ENCODE data around the gene ADRM1. TPM values are rescaled to one million over a fixed set of nuclear protein-coding genes. Genes with fewer than 3 reads are reported as not detected.

Gene ADRM1
- total and polyA plus RNA-seq, 2 of the 4 experiments (the other 2 are of a cell fraction): 103 to 149 TPM

DNA sequence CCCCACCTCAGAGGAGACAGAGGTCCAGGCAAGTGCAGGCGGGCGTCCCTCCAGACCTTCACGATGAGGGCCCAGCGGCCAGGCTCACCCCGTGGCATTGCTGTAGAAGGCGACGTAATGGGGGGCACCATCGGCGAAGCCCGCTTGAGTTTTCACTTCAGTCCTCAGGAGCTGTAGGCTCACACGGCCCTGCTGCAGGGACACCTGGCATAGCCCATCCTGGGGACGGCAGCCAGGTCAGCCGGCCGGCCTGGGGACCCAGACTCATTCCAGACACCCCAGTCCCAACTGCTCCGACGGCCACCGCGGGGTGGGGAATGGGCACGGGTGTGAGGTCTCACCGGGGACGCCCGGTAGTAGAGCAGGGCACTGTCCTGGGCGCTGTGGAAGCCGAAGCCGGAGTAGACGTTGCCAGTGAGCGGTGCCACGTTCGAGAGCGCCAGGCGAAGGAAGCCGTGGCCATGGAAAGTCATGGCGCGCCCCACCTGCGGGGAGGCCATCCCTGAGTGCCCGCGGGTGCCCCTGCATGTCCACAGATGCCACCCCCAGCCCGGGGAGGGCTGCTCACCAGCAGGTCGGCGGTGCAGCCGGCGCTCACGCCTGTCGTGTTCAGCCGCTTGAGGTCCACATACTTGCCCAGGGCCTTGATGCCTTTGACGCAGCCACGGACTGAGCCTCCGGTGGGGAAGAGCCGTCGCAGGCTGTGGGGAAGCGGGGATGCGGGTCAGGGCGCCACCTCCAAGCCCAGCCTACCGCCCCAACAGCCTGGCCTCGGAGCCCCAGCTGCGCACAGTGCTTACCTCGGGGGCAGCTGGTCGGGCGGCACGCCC lies 9.2 kb downstream of the ADRM1 start:
- Histone ChIP-seq H3K36me3 (ENCODE audit: control insufficient read depth, insufficient read depth, low read length) (peaks cover 62% of the 10 kb centered on the region), H3K14ac (replicated peaks; ENCODE audit: low read depth, low read length) (no peak overlapping the region), H2AFZ (replicated peaks; ENCODE audit: low read length, poor library complexity) (no peak overlapping the region), H3K27me3 (ENCODE audit: control insufficient read depth, insufficient read depth, low read length) (no peaks in the 10 kb centered on the region), H2BK15ac (ENCODE audit: low read depth, low read length) (no peak overlapping the region), H3K4me1 (ENCODE audit: control insufficient read depth, insufficient read depth, low read length) (no peaks in the 10 kb centered on the region), H4K8ac (ENCODE audit: low read depth in 2 of 2, low read length in 2 of 2) (no peak overlapping the region), H4K5ac (ENCODE audit: low read depth, low read length) (no peak overlapping the region), H2BK120ac (ENCODE audit: low read depth, low read length) (no peak overlapping the region), H3K4me3 (ENCODE audit: insufficient read depth, low read depth, low read length) (no peak overlapping the region), H2BK20ac (ENCODE audit: low read depth, low read length) (no peak overlapping the region), H3K4me2 (ENCODE audit: low read depth, low read length) (no peak overlapping the region), H2AK5ac (ENCODE audit: low read depth, low read length) (no peak overlapping the region), H4K20me1 (ENCODE audit: insufficient read depth, low read length) (peaks cover 3% of the 10 kb centered on the region), H3K9me3 (ENCODE audit: control insufficient read depth, insufficient read depth, low read length) (no peaks in the 10 kb centered on the region), H3K9me1 (ENCODE audit: insufficient read depth, low read length) (no peaks in the 10 kb centered on the region), H3K4ac (ENCODE audit: low read depth, low read length) (no peak overlapping the region), H4K91ac (ENCODE audit: insufficient read depth, low read depth, low read length) (no peak overlapping the region), H3K23ac (ENCODE audit: low read depth, low read length) (no peak overlapping the region), H3K56ac (ENCODE audit: extremely low read depth, insufficient read depth, low read length) (no peak overlapping the region), H3K18ac (ENCODE audit: low read depth, low read length) (no peak overlapping the region), H2AK9ac (replicated peaks; ENCODE audit: low read depth, low read length, poor library complexity) (no peak overlapping the region), H3K9ac (ENCODE audit: low read depth, low read length) (no peak overlapping the region), H3K27ac (ENCODE audit: insufficient read depth, low read length) (no peak overlapping the region), H2BK5ac (ENCODE audit: low read depth, low read length, poor library complexity, severe bottlenecking) (no peak overlapping the region), H3K79me1 (ENCODE audit: low read depth in 1 of 2, low read length in 2 of 2) (no peaks in the 10 kb centered on the region)
- no peak for TF ChIP-seq POLR2A (IDR thresholded peaks at IDR 0.05; ENCODE audit: low read depth, low read length)
- TF ChIP-seq, protein P1, sequence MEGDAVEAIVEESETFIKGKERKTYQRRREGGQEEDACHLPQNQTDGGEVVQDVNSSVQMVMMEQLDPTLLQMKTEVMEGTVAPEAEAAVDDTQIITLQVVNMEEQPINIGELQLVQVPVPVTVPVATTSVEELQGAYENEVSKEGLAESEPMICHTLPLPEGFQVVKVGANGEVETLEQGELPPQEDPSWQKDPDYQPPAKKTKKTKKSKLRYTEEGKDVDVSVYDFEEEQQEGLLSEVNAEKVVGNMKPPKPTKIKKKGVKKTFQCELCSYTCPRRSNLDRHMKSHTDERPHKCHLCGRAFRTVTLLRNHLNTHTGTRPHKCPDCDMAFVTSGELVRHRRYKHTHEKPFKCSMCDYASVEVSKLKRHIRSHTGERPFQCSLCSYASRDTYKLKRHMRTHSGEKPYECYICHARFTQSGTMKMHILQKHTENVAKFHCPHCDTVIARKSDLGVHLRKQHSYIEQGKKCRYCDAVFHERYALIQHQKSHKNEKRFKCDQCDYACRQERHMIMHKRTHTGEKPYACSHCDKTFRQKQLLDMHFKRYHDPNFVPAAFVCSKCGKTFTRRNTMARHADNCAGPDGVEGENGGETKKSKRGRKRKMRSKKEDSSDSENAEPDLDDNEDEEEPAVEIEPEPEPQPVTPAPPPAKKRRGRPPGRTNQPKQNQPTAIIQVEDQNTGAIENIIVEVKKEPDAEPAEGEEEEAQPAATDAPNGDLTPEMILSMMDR (conservative IDR thresholded peaks at IDR 0.05; ENCODE audit: low read depth, low read length): no peak
- TF ChIP-seq CHD1 (IDR thresholded peaks at IDR 0.05; ENCODE audit: low read depth, low read length): no peak
- TF ChIP-seq MXI1 (IDR thresholded peaks at IDR 0.05; ENCODE audit: borderline replicate concordance, low read depth, low read length): no peak
- no peak for TF ChIP-seq MAZ (IDR thresholded peaks at IDR 0.05; ENCODE audit: borderline replicate concordance, low read depth, low read length)
- TF ChIP-seq BHLHE40 (IDR thresholded peaks at IDR 0.05; ENCODE audit: low read depth, low read length): no peak
- ATAC-seq (ENCODE audit: low read depth) (no peak), DNase-seq (no peak)
- dilution Hi-C loops (cut with HindIII; ENCODE audit: low sequenced_read_pairs, unreplicated experiment): no loop called here
- WGBS, 2 experiments (ENCODE audit: extremely low coverage in 2 of 2, insufficient read length in 1 of 2): 96% methylated on average over 44 of the region's 60 CpGs; no CpG with 5 or more reads in 1 of the 2 experiments
- BruUV-seq (replicated peaks): no TSS peak
- ChIA-PET CTCF (no interaction called here), POLR2A (ENCODE audit: unreplicated experiment) (no interaction called here)
- intact Hi-C loops (cut with micrococcal nuclease): no loop called here
- in situ Hi-C loops (cut with MboI; ENCODE audit: low sequenced_read_pairs): no loop called here
